ENCODE results near the gene FGD3. TPM values are rescaled to one million over a fixed set of nuclear protein-coding genes. Genes with fewer than 3 reads are reported as not detected.

Gene FGD3
- total and polyA plus RNA-seq, 9 of the 15 experiments (the other 6 are each of a cell fraction or from before 2014, with no cell fraction given): 0.07 to 1.3 (median 0.29) TPM

GRCh38 chr9:92969516-92970466, 22.5 kb downstream of the FGD3 start:
- no peaks in the 10 kb centered on the region for H3K9me3 ChIP-seq (replicated peaks; ENCODE audit: control insufficient read depth, insufficient read depth, low read depth, low read length)
- 2% methylated on average over 19 of the region's 19 CpGs for WGBS (ENCODE audit: insufficient coverage, low coverage, missing lambda C conversion rate)
- H3K4me1 ChIP-seq (replicated peaks in 1 of 2; ENCODE audit: control insufficient read depth in 2 of 2, insufficient read depth in 2 of 2, low read length in 2 of 2): peaks cover 6 to 11% of the 10 kb centered on the region in 2 experiments; a peak in 3 of 5 replicates
- H4K20me1 ChIP-seq (replicated peaks; ENCODE audit: control insufficient read depth, insufficient read depth, low read length): no peaks in the 10 kb centered on the region
- FAIRE-seq (no peak), DNase-seq (ENCODE audit: extremely low read depth in 1 of 4, low spot score in 3 of 4) (no peak), ATAC-seq (no peak)
- no peaks in the 10 kb centered on the region for H3K9me1 ChIP-seq (ENCODE audit: control insufficient read depth, insufficient read depth, low read length)
- H2AFZ ChIP-seq (ENCODE audit: low read depth, low read length): no peak overlapping the region
- peaks cover 28 to 75% of the 10 kb centered on the region in 2 experiments; a peak in 4 of 5 replicates for H3K27me3 ChIP-seq (ENCODE audit: control insufficient read depth in 2 of 2, insufficient read depth in 2 of 2, low read length in 2 of 2)
- no peak overlapping the region; a peak in 1 of 4 replicates for H3K9ac ChIP-seq (ENCODE audit: insufficient read depth in 1 of 2, low read depth in 2 of 2, low read length in 2 of 2)
- in situ Hi-C loops (cut with MboI): no loop called here
- no peak overlapping the region for H3K27ac ChIP-seq (ENCODE audit: extremely low read depth, low read depth, low read length)
- POLR2A ChIA-PET: interaction anchor here (0.6 kb wide), 1 partner anchor 28 kb away, joined by 3 read pairs; no protein-coding TSS in a partner anchor
- H3K4me2 ChIP-seq (ENCODE audit: insufficient read depth, low read length): no peak overlapping the region
- intact Hi-C loops (cut with micrococcal nuclease): no loop called here
- TF ChIP-seq CHD7 (IDR thresholded peaks at IDR 0.05; ENCODE audit: low read depth, low read length) (no peak), NRF1 (conservative IDR thresholded peaks at IDR 0.05 in 1 of 2, IDR thresholded peaks at IDR 0.05 in 1 of 2) (0 out of 4 replicates have a peak, but pooled peaks of 1 of the 2 experiments have one; percentile 23)
- H3K79me2 ChIP-seq (ENCODE audit: control insufficient read depth, insufficient read depth, low read length): no peaks in the 10 kb centered on the region
- no TSS peak for BruUV-seq (replicated peaks)
- H3K4me3 ChIP-seq: no peak overlapping the region
- CTCF ChIA-PET (ENCODE audit: low intra/inter-chr PET ratio): no interaction called here
- no peaks in the 10 kb centered on the region for H3K36me3 ChIP-seq (ENCODE audit: control insufficient read depth, insufficient read depth, low read length)

Measured in K562 (cell line).